ENCODE results near the gene SLC35G3. TPM values are rescaled to one million over a fixed set of nuclear protein-coding genes. Genes with fewer than 3 reads are reported as not detected.
"Not testable (repeated sequence)": the region's sequence is repeated elsewhere in the genome, so short reads cannot be mapped to it uniquely, and the experiment has no call there.

The SLC35G3 gene
- total and polyA plus RNA-seq, 2 experiments from 2014 or later, result not detected

DNA sequence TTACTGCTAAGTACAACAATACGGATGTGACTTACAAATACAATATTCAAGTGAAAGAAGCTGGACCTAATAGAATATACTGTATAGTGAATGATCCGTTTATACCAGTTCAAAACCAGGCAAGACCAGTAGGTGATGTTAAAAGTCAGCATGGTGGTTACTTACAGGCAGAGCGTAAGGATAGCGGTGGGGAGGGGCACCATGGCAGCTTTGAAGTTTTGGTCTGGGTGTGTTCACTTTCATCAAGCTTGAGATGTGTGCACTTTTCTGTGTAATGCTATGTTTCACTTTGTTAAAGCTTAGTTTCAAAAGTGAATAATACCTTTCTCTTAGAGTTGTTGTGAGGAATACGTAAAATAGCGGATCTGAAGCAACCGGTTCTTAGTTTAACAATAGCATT, 16.5 kb upstream of the SLC35G3 start:
- ATAC-seq, result no peak
- TF ChIP-seq NANOG (IDR thresholded peaks at IDR 0.05; ENCODE audit: borderline replicate concordance), result no peak
- TF ChIP-seq CREB1 (CRISPR knock-in tag; IDR thresholded peaks at IDR 0.05; ENCODE audit: low read depth), result no peak
- TF ChIP-seq STAT1 (IDR thresholded peaks at IDR 0.05; ENCODE audit: unreplicated experiment), result no peak
- no peak for TF ChIP-seq JUNB (IDR thresholded peaks at IDR 0.05; ENCODE audit: unreplicated experiment)
- TF ChIP-seq, protein P1, sequence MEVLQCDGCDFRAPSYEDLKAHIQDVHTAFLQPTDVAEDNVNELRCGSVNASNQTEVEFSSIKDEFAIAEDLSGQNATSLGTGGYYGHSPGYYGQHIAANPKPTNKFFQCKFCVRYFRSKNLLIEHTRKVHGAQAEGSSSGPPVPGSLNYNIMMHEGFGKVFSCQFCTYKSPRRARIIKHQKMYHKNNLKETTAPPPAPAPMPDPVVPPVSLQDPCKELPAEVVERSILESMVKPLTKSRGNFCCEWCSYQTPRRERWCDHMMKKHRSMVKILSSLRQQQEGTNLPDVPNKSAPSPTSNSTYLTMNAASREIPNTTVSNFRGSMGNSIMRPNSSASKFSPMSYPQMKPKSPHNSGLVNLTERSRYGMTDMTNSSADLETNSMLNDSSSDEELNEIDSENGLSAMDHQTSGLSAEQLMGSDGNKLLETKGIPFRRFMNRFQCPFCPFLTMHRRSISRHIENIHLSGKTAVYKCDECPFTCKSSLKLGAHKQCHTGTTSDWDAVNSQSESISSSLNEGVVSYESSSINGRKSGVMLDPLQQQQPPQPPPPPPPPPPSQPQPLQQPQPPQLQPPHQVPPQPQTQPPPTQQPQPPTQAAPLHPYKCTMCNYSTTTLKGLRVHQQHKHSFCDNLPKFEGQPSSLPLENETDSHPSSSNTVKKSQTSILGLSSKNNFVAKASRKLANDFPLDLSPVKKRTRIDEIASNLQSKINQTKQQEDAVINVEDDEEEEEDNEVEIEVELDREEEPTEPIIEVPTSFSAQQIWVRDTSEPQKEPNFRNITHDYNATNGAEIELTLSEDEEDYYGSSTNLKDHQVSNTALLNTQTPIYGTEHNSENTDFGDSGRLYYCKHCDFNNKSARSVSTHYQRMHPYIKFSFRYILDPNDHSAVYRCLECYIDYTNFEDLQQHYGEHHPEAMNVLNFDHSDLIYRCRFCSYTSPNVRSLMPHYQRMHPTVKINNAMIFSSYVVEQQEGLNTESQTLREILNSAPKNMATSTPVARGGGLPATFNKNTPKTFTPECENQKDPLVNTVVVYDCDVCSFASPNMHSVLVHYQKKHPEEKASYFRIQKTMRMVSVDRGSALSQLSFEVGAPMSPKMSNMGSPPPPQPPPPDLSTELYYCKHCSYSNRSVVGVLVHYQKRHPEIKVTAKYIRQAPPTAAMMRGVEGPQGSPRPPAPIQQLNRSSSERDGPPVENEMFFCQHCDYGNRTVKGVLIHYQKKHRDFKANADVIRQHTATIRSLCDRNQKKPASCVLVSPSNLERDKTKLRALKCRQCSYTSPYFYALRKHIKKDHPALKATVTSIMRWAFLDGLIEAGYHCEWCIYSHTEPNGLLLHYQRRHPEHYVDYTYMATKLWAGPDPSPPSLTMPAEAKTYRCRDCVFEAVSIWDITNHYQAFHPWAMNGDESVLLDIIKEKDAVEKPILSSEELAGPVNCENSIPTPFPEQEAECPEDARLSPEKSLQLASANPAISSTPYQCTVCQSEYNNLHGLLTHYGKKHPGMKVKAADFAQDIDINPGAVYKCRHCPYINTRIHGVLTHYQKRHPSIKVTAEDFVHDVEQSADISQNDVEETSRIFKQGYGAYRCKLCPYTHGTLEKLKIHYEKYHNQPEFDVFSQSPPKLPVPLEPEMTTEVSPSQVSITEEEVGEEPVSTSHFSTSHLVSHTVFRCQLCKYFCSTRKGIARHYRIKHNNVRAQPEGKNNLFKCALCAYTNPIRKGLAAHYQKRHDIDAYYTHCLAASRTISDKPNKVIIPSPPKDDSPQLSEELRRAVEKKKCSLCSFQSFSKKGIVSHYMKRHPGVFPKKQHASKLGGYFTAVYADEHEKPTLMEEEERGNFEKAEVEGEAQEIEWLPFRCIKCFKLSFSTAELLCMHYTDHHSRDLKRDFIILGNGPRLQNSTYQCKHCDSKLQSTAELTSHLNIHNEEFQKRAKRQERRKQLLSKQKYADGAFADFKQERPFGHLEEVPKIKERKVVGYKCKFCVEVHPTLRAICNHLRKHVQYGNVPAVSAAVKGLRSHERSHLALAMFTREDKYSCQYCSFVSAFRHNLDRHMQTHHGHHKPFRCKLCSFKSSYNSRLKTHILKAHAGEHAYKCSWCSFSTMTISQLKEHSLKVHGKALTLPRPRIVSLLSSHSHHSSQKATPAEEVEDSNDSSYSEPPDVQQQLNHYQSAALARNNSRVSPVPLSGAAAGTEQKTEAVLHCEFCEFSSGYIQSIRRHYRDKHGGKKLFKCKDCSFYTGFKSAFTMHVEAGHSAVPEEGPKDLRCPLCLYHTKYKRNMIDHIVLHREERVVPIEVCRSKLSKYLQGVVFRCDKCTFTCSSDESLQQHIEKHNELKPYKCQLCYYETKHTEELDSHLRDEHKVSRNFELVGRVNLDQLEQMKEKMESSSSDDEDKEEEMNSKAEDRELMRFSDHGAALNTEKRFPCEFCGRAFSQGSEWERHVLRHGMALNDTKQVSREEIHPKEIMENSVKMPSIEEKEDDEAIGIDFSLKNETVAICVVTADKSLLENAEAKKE (CRISPR knock-in tag; IDR thresholded peaks at IDR 0.05), result no peak
- TF ChIP-seq, protein P2, sequence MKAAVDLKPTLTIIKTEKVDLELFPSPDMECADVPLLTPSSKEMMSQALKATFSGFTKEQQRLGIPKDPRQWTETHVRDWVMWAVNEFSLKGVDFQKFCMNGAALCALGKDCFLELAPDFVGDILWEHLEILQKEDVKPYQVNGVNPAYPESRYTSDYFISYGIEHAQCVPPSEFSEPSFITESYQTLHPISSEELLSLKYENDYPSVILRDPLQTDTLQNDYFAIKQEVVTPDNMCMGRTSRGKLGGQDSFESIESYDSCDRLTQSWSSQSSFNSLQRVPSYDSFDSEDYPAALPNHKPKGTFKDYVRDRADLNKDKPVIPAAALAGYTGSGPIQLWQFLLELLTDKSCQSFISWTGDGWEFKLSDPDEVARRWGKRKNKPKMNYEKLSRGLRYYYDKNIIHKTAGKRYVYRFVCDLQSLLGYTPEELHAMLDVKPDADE (IDR thresholded peaks at IDR 0.05), result no peak
- TF ChIP-seq ZNF114 (CRISPR knock-in tag; IDR thresholded peaks at IDR 0.05), result no peak
- TF ChIP-seq POLR2AphosphoS5 (IDR thresholded peaks at IDR 0.05; ENCODE audit: low read depth), result no peak
- no peak for TF ChIP-seq EZH2phosphoT487 (IDR thresholded peaks at IDR 0.05; ENCODE audit: unreplicated experiment)

DNA sequence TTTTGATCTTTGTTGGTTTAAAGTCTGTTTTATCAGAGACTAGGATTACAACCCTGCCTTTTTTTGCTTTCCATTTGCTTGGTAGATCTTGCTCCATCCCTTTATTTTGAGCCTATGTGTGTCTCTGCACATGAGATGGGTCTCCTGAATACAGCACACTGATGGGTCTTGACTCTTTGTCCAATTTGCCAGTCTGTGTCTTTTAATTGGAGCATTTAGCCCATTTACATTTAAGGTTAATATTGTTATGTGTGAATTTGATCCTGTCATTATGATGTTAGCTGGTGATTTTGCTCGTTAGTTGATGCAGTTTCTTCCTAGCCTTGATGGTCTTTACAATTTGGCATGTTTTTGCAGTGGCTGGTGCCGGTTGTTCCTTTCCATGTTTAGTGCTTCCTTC, 8.4 kb upstream of the SLC35G3 start:
- H4K20me1 ChIP-seq (replicated peaks; ENCODE audit: insufficient read depth); H3K4me1 ChIP-seq (ENCODE audit: insufficient read depth); H3K4me3 Mint-ChIP-seq; H3K27ac Mint-ChIP-seq; H3K4me1 Mint-ChIP-seq; H2AFZ ChIP-seq; H3K79me2 ChIP-seq (replicated peaks; ENCODE audit: insufficient read depth); H3K4me2 ChIP-seq; H3K9me2 ChIP-seq (ENCODE audit: insufficient read depth); H3K36me3 ChIP-seq (ENCODE audit: insufficient read depth); H3K36me3 Mint-ChIP-seq (ENCODE audit: low read depth); H3K27me3 Mint-ChIP-seq (ENCODE audit: insufficient read depth, low read depth, poor library complexity); H3K27me3 ChIP-seq (ENCODE audit: insufficient read depth); DNase-seq (ENCODE audit: low spot score); H3K27ac ChIP-seq (ENCODE audit: low read depth); H3F3A ChIP-seq (replicated peaks; ENCODE audit: low read depth); H3K4me3 ChIP-seq; ATAC-seq: not testable (repeated sequence)
- H3K9me3 Mint-ChIP-seq, result peaks cover 50% of the 10 kb centered on the region

More for the DNA sequence above, 16.5 kb upstream of the SLC35G3 start:
- no peaks in the 10 kb centered on the region for H3F3A ChIP-seq (replicated peaks; ENCODE audit: low read depth)
- H3K4me3 ChIP-seq, result no peak overlapping the region
- H4K20me1 ChIP-seq (replicated peaks; ENCODE audit: insufficient read depth), result no peaks in the 10 kb centered on the region
- H3K36me3 ChIP-seq (ENCODE audit: insufficient read depth), result no peaks in the 10 kb centered on the region
- H3K4me2 ChIP-seq, result no peak overlapping the region
- no peaks in the 10 kb centered on the region for H3K9me2 ChIP-seq (ENCODE audit: insufficient read depth)
- H3K4me1 ChIP-seq (ENCODE audit: insufficient read depth), result no peaks in the 10 kb centered on the region
- peaks cover 2% of the 10 kb centered on the region; the same call in 2 of the 3 replicates for H3K4me1 Mint-ChIP-seq
- no peak for DNase-seq (ENCODE audit: low spot score)
- H3K27me3 ChIP-seq (ENCODE audit: insufficient read depth), result no peaks in the 10 kb centered on the region
- peaks cover 4% of the 10 kb centered on the region; the same call in 2 of the 3 replicates for H3K9me3 Mint-ChIP-seq
- no peaks in the 10 kb centered on the region for H3K36me3 Mint-ChIP-seq (ENCODE audit: low read depth)
- H3K79me2 ChIP-seq (replicated peaks; ENCODE audit: insufficient read depth), result no peaks in the 10 kb centered on the region
- peaks cover 7% of the 10 kb centered on the region for H3K27me3 Mint-ChIP-seq (ENCODE audit: insufficient read depth, low read depth, poor library complexity)
- H2AFZ ChIP-seq, result no peak overlapping the region
- H3K27ac Mint-ChIP-seq, result no peak overlapping the region
- H3K27ac ChIP-seq (ENCODE audit: low read depth), result no peak overlapping the region
- H3K4me3 Mint-ChIP-seq, result no peak overlapping the region

DNA sequence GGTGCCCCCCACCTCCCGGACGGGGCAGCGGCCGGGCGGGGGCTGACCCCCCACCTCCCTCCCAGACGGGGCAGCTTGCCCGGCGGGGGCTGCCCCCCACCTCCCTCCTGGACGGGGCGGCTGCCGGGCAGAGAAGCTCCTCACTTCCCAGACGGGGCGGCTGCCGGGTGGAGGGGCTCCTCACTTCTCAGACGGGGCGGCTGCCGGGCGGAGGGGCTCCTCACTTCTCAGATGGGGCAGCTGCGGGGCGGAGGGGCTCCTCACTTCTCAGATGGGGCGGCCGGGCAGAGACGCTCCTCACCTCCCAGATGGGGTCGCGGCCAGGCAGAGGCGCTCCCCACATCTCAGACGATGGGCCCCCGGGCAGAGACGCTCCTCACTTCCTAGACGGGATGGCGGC, 869 bp upstream of the SLC35G3 start:
- not testable (repeated sequence) for H3K27me3 Mint-ChIP-seq (ENCODE audit: insufficient read depth, low read depth, poor library complexity)

More for the DNA sequence above, 869 bp upstream of the SLC35G3 start:
- H3K27ac ChIP-seq (ENCODE audit: low read depth); ATAC-seq; H3F3A ChIP-seq (replicated peaks; ENCODE audit: low read depth); H3K27ac Mint-ChIP-seq; H4K20me1 ChIP-seq (replicated peaks; ENCODE audit: insufficient read depth); H3K79me2 ChIP-seq (replicated peaks; ENCODE audit: insufficient read depth); H3K4me1 Mint-ChIP-seq; H3K27me3 ChIP-seq (ENCODE audit: insufficient read depth); H3K4me3 ChIP-seq; H3K36me3 ChIP-seq (ENCODE audit: insufficient read depth); H3K4me3 Mint-ChIP-seq; H3K4me1 ChIP-seq (ENCODE audit: insufficient read depth); DNase-seq (ENCODE audit: low spot score); H3K9me2 ChIP-seq (ENCODE audit: insufficient read depth); H2AFZ ChIP-seq; H3K4me2 ChIP-seq: not testable (repeated sequence)
- H3K36me3 Mint-ChIP-seq (ENCODE audit: low read depth), result peaks cover 19% of the 10 kb centered on the region; the same call in 2 of the 3 replicates
- H3K9me3 Mint-ChIP-seq, result peaks cover 45% of the 10 kb centered on the region
